Activated naive CD4-positive, alpha-beta T cell treated with anti-CD3 and anti-CD28 coated beads, Interleukin-2, amount 50 U/mL, for 72 hours (primary cell): Measurements from ENCODE around the gene SERPINC1. TPM values are rescaled to one million over a fixed set of nuclear protein-coding genes. Genes with fewer than 3 reads are reported as not detected.
"Not testable (repeated sequence)": the region's sequence is repeated elsewhere in the genome, so short reads cannot be mapped to it uniquely, and the experiment has no call there.

Source experiments
- ATAC-seq, 2 donors: fragments of 150-1000 bp; cut with Tn5 transposase; 2 replicates each; pipeline ENCODE4 v1.10.0; 2021; ENCODE audit warnings: mild to moderate bottlenecking in 2 of 2, moderate library complexity in 2 of 2
- DNase-seq, 2 donors: peaks; one replicate each; pipeline ENCODE4 v3.0.0; 2021 to 2022; ENCODE audit warnings: low spot score in 2 of 2
- H3K27ac Mint-ChIP-seq, 2 donors: one replicate each; pipeline ENCODE4 v1.8.0; 2022; ENCODE audit warnings: mild to moderate bottlenecking in 2 of 2, mixed read lengths in 2 of 2
- H3K36me3 Mint-ChIP-seq, 2 donors: one replicate each; pipeline ENCODE4 v1.8.0; 2022; ENCODE audit warnings: mixed read lengths in 2 of 2
- H3K9me3 Mint-ChIP-seq, 2 donors: one replicate each; pipeline ENCODE4 v1.8.0; 2022; ENCODE audit warnings: mixed read lengths in 2 of 2
- total RNA-seq, 2 donors: library from RNA; stranded (reverse); gene quantifications; one replicate each; pipeline ENCODE4 v1.2.3, GENCODE V29; 2022

SERPINC1 gene
- total RNA-seq, 2 donors from 2014 or later = 0.27 TPM; not detected in 1

DNA sequence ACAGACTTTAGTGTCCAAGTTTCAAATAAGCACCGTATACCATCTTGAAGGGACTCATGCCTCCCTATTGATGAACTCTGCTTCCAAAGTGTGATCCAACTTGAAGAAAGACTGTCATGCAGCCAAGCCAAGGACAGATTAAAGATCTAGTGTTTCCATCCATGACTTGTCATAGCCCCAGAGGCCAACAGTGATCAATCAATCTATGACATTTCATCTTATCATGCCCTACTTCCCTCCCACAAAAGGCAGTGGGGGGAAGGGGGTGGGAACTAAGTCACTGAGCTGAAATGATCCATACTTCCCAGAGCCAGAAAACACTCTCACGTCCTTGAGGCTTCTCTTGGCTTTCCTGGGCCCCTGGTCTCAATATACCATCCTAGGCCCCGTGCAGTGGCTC lies 4.0 kb downstream of the SERPINC1 start:
- Mint-ChIP-seq H3K9me3 (peaks cover 0 to 4% of the 10 kb centered on the region in 2 donors), H3K36me3 (peaks cover 0 to 7% of the 10 kb centered on the region in 2 donors), H3K27ac (no peak overlapping the region)
- ATAC-seq (no peak), DNase-seq (no peak)

- DNase-seq (no peak), ATAC-seq (no peak)
- peaks cover 0 to 6% of the 10 kb centered on the region in 2 donors for H3K9me3 Mint-ChIP-seq
- peaks cover 0 to 8% of the 10 kb centered on the region in 2 donors for H3K36me3 Mint-ChIP-seq
- no peak overlapping the region for H3K27ac Mint-ChIP-seq
Measured at GRCh38 chr1:173903827-173904531, 13.1 kb downstream of the SERPINC1 start.

- ATAC-seq = no peak
Measured at GRCh38 chr1:173900992-173901391, 16.1 kb downstream of the SERPINC1 start.

DNA sequence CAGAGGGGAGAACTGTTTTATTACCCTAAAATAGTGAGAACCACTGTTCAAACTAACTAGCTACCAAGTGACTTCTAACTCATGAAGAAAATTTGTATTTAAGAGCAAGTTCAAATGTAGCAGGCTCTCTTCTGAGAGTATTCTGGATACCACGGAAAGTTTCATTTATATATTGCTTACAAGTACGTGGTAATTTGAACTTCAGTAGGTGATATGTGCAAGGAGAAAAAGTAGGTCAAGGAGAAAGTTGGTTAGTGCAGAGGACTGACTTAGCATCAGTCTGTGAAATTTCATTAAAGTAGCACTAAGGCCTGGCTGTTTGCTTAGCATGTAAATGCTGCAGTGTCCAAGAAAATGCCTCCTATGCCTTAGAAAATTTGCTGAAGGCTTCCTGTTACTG lies 16.7 kb downstream of the SERPINC1 start:
- peaks cover 0 to 6% of the 10 kb centered on the region in 2 donors for H3K9me3 Mint-ChIP-seq
- H3K36me3 Mint-ChIP-seq = peaks cover 0 to 8% of the 10 kb centered on the region in 2 donors
- no peak overlapping the region for H3K27ac Mint-ChIP-seq
- peak in 1 of 2 donors; percentile 78 for ATAC-seq
- DNase-seq = no peak

More at GRCh38 chr1:173900992-173901391, 16.1 kb downstream of the SERPINC1 start:
- Mint-ChIP-seq H3K27ac (no peak overlapping the region), H3K36me3 (peaks cover 0 to 8% of the 10 kb centered on the region in 2 donors), H3K9me3 (peaks cover 0 to 6% of the 10 kb centered on the region in 2 donors)
- no peak for DNase-seq

DNA sequence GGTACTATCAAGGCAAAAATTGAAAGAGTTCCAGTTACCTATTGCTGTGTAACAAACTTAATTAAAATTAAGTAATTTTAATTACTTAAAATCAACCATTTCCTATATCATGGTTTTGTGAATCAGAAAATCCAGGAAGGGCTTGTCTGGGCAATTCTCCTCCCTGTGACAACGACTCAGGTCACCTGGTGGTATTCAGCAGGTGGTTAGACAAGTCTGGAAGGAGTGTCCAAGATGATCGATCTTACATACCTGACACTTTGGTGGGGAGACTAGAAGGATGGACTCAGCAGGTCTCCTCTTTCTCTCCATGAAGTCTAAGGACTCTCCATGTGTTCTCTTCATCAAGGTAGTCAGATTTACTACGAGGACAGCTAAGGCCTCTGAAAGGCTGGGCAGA lies 22.9 kb downstream of the SERPINC1 start:
- no peak overlapping the region for H3K27ac Mint-ChIP-seq
- DNase-seq (no peak), ATAC-seq (no peak)
- H3K9me3 Mint-ChIP-seq = no peaks in the 10 kb centered on the region
- H3K36me3 Mint-ChIP-seq = peaks cover 0 to 7% of the 10 kb centered on the region in 2 donors

- Mint-ChIP-seq H3K36me3 (peaks cover 0 to 7% of the 10 kb centered on the region in 2 donors), H3K27ac (no peak overlapping the region), H3K9me3 (no peaks in the 10 kb centered on the region)
- DNase-seq (no peak), ATAC-seq (no peak)
Measured at GRCh38 chr1:173893611-173894010, 23.5 kb downstream of the SERPINC1 start.

- Mint-ChIP-seq H3K9me3 (no peaks in the 10 kb centered on the region), H3K36me3 (peaks cover 14 to 21% of the 10 kb centered on the region in 2 donors), H3K27ac (no peak overlapping the region)
- DNase-seq (no peak), ATAC-seq (no peak)
Measured at GRCh38 chr1:173889885-173890284, 27.2 kb downstream of the SERPINC1 start.

DNA sequence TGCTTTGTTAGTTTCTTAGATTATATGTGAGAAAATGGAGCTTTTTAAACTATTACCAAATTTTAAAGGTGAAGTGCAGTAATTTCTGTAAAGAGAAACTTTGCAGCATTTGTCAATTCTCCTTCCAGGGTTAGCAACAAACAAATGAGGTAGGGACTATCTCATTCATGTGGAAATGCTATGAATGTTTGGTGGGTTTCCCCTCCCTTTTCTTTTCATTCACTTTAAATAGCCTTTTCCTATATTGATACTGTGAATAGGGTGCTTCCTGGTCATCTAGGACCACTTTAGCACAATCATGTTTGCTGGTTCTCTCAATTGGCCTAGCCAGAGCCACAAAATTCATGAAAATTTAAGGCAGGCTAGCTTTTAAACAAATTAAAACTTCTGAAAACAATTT lies 28.4 kb downstream of the SERPINC1 start:
- no peak for ATAC-seq

DNA sequence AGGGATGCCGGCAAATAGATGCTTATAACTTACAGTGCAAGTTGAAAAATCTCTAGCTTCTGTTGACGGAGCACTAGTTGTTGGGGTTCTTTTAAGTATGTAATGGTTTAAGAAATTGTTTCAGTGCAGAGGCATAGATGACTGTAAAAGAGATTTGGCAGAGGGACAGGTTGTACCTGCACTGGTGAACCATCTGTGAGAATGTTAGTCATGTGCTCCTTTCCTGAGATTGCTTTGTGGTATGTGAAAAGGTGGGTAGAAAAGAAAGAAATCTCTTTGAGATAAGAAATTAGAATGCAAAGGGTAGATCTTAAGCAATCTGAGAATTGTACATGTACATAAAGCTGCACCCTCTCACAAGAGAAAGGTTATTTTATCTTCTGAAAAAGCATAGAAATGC lies 29.5 kb downstream of the SERPINC1 start:
- Mint-ChIP-seq H3K27ac (no peak overlapping the region), H3K9me3 (no peaks in the 10 kb centered on the region), H3K36me3 (peaks cover 14 to 21% of the 10 kb centered on the region in 2 donors)
- ATAC-seq (peak; percentile 73 to 97), DNase-seq (no peak)

More for the DNA sequence above, 28.4 kb downstream of the SERPINC1 start:
- H3K36me3 Mint-ChIP-seq = peaks cover 14 to 21% of the 10 kb centered on the region in 2 donors
- H3K9me3 Mint-ChIP-seq = no peaks in the 10 kb centered on the region
- DNase-seq = no peak
- no peak overlapping the region for H3K27ac Mint-ChIP-seq

DNA sequence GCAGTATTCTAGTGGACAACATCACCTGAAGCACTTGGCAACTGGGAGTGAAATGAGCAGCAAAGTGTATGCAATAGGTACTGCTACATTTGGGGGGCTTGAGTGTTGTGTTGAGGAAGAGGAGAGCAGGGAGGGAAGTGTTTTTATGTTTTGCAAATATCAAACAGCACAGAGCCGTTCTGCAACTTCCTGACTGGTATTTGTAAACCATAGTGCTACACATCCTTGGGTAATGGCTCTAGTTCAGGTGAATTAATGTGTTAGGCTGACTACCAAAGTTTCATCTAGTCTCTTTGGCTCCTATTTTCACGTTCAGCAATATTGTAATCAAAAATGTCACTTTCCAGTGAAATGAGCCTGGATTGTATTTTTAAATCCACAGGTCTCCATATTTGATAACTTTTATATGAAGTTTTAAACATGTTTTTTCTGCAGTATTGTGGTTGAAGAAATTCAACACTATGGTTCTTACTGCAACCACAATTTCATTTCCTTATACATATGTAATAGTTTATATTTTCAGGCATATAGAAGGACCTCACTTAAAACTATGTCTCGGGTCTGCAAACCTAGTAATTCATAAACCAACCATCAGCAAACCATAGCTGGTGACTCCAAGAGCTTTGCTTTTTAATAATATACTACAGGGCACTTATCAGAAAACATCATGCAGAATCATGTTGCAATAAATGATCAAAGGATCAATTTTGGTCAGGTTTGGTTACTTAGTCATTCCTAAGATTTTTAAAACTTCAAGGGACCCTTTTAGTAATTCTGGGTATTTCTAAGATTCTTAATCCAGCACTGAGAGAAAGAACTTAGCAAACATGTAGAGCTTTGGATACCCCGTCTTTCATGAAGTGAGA lies 30.1 kb downstream of the SERPINC1 start:
- peaks cover 14 to 21% of the 10 kb centered on the region in 2 donors for H3K36me3 Mint-ChIP-seq
- peak; percentile 26 to 72 for ATAC-seq
- H3K27ac Mint-ChIP-seq = no peak overlapping the region

GRCh38 chr1:173884701-173885100 lies 32.4 kb downstream of the SERPINC1 start:
- Mint-ChIP-seq H3K27ac (no peak overlapping the region), H3K9me3 (no peaks in the 10 kb centered on the region), H3K36me3 (peaks cover 14% of the 10 kb centered on the region in 2 donors)
- ATAC-seq (no peak), DNase-seq (no peak)

More for the DNA sequence above, 30.1 kb downstream of the SERPINC1 start:
- DNase-seq = no peak
- no peaks in the 10 kb centered on the region for H3K9me3 Mint-ChIP-seq

GRCh38 chr1:173881117-173881516 lies 36.0 kb downstream of the SERPINC1 start:
- not testable (repeated sequence) for ATAC-seq, H3K36me3 Mint-ChIP-seq, H3K27ac Mint-ChIP-seq, H3K9me3 Mint-ChIP-seq, DNase-seq

- ATAC-seq (no peak), DNase-seq (no peak)
- no peaks in the 10 kb centered on the region for H3K9me3 Mint-ChIP-seq
- peaks cover 4% of the 10 kb centered on the region in 2 donors for H3K36me3 Mint-ChIP-seq
- H3K27ac Mint-ChIP-seq = peak overlapping the region in 1 of 2 donors; percentile 29
Measured at GRCh38 chr1:173878251-173878650, 38.9 kb downstream of the SERPINC1 start.

GRCh38 chr1:173876732-173877131 lies 40.4 kb downstream of the SERPINC1 start:
- peaks cover 5 to 6% of the 10 kb centered on the region in 2 donors for H3K36me3 Mint-ChIP-seq
- no peaks in the 10 kb centered on the region for H3K9me3 Mint-ChIP-seq
- no peak overlapping the region for H3K27ac Mint-ChIP-seq
- ATAC-seq (no peak), DNase-seq (no peak)

DNA sequence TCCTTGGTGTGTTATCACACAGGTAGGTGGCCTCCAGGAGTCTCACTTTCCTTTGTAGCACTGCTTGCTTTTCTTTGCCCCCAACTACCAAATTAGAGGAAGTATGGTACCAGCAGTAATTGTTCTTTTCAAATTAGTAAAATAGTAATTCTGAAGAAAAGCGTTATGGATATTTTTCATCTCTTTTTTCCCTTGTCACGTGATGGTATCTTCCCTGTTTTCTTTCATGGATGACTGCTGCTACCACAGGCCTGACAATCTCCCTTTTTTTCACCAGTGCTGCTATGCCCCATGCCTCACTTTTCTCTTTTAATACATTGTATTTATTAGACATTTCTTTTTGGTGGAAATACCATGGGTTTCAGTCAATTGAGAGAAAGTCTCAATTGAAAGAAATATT lies 45.6 kb downstream of the SERPINC1 start:
- no peak for ATAC-seq
- Mint-ChIP-seq H3K9me3 (no peaks in the 10 kb centered on the region), H3K27ac (peak overlapping the region; percentile 48 to 90), H3K36me3 (peaks cover 27 to 28% of the 10 kb centered on the region in 2 donors)
- DNase-seq = no peak

- peaks cover 31 to 32% of the 10 kb centered on the region in 2 donors for H3K36me3 Mint-ChIP-seq
- no peak for ATAC-seq
- H3K27ac Mint-ChIP-seq = peak overlapping the region; percentile 86 to 90
- no peaks in the 10 kb centered on the region for H3K9me3 Mint-ChIP-seq
- no peak for DNase-seq
Measured at GRCh38 chr1:173871091-173871490, 46.0 kb downstream of the SERPINC1 start.
